Measurements from ENCODE around the gene RFLNA.

GRCh38 chr12:124309744-124310143 is 14.9 kb downstream of the RFLNA start:
- no peak for TF ChIP-seq CTCF (IDR thresholded peaks at IDR 0.05)
- TF ChIP-seq POLR2AphosphoS5 (IDR thresholded peaks at IDR 0.05) = no peak

Data from prostate gland (tissue), 2 donors.